Astrocyte of the spinal cord (primary cell): ENCODE data around the gene KDF1.
A peak's percentile ranks its signal among the peaks of the same experiment; 100 is the strongest.

Experiments used
- DNase-seq: peaks from one replicate; pipeline ENCODE4 v3.0.0; 2011; ENCODE audit warnings: low read depth, low spot score
- H3K4me3 ChIP-seq: 2 replicates; pipeline ENCODE4 v1.5.1; 2011; ENCODE audit warnings: low read depth, mild to moderate bottlenecking, low read length, moderate library complexity
- in situ Hi-C: cut with HindIII; loops from 2 replicates; pipeline ENCODE4 v1.10.0; 2017; ENCODE audit warnings: low sequenced_read_pairs
- TF ChIP-seq, protein P1 (sequence below): IDR thresholded peaks from 2 replicates; pipeline ENCODE4 v1.5.1; 2012; ENCODE audit warnings: low read depth, mild to moderate bottlenecking, low read length, inconsistent platforms

The KDF1 gene

DNA sequence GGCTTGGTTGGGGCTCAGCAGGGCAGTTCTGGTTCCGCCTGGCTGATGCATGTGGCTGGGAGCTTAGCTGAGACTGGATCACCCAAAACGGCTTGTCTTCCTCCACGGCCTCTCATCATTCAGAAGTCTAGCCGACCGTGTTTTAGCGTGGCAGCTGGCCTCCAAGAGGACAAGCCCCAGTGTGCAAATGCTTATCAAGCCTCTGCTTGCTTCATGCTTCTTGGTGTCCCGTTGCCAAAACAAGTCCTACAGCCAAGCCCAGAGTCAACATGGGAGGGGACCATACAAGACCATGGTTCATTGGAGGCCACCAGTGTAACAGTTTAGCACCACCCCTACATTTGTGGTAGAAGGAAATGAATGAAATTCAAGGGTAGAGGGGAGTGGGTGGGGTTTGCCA, 10.5 kb upstream of the KDF1 start:
- TF ChIP-seq, protein P1, sequence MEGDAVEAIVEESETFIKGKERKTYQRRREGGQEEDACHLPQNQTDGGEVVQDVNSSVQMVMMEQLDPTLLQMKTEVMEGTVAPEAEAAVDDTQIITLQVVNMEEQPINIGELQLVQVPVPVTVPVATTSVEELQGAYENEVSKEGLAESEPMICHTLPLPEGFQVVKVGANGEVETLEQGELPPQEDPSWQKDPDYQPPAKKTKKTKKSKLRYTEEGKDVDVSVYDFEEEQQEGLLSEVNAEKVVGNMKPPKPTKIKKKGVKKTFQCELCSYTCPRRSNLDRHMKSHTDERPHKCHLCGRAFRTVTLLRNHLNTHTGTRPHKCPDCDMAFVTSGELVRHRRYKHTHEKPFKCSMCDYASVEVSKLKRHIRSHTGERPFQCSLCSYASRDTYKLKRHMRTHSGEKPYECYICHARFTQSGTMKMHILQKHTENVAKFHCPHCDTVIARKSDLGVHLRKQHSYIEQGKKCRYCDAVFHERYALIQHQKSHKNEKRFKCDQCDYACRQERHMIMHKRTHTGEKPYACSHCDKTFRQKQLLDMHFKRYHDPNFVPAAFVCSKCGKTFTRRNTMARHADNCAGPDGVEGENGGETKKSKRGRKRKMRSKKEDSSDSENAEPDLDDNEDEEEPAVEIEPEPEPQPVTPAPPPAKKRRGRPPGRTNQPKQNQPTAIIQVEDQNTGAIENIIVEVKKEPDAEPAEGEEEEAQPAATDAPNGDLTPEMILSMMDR = no peak
- in situ Hi-C loops = no loop called here
- no peak for DNase-seq
- no peak overlapping the region for H3K4me3 ChIP-seq

GRCh38 chr1:26965628-26966027, 5.4 kb upstream of the KDF1 start:
- no peak for DNase-seq
- in situ Hi-C loops = no loop called here
- H3K4me3 ChIP-seq = no peak overlapping the region
- TF ChIP-seq, protein P1 = no peak

- in situ Hi-C loops = no loop called here
- DNase-seq = no peak
- no peak overlapping the region for H3K4me3 ChIP-seq
- TF ChIP-seq, protein P1 = no peak
These were observed 4.9 kb upstream of the KDF1 start for GRCh38 chr1:26965213-26965612.

DNA sequence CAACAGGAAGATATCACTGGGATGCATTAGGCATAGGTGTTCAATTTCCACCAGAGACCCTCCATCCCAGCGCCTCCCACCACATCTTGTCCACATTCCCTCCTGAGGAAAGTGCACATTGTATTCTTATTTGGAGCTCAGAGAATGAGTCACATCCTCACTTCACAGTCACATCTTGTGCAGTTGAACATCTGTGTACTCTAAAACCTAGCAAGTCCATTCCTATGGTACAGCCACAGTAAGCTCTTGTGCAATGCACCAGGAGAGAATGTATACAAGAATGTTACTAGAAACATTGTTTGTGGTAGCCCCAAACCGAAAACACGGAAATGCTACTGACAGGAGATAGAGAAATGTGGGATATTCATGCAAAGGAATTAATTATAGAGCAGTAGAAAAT, 1.6 kb upstream of the KDF1 start:
- peak; percentile 82 for DNase-seq
- TF ChIP-seq, protein P1 = no peak
- in situ Hi-C loops = no loop called here
- no peak overlapping the region for H3K4me3 ChIP-seq

- no peak overlapping the region for H3K4me3 ChIP-seq
- TF ChIP-seq, protein P1 = no peak
- DNase-seq = no peak
- in situ Hi-C loops = no loop called here
These were observed 328 bp upstream of the KDF1 start for GRCh38 chr1:26960625-26960966.

- H3K4me3 ChIP-seq = no peak overlapping the region
- in situ Hi-C loops = no loop called here
- TF ChIP-seq, protein P1 = no peak
- DNase-seq = no peak
These were observed 998 bp downstream of the KDF1 start for GRCh38 chr1:26959270-26959669.

- in situ Hi-C loops = no loop called here
These were observed 3.0 kb downstream of the KDF1 start for GRCh38 chr1:26957306-26957705.

More at GRCh38 chr1:26957306-26957705, 3.0 kb downstream of the KDF1 start:
- TF ChIP-seq, protein P1 = no peak
- no peak overlapping the region for H3K4me3 ChIP-seq
- no peak for DNase-seq
